A549 (cell line): ENCODE results near the gene PDE7B.

ENCODE experiments used
- BCL3 ChIP-seq: fragments of >200 bp; sonication (Bioruptor Twin); formaldehyde crosslinking; IDR thresholded peaks from 3 replicates; pipeline ENCODE4 v1.6.1; 2016
- CTCF ChIP-seq: fragments of >200 bp; sonication (Bioruptor Twin); formaldehyde crosslinking; IDR thresholded peaks from 3 replicates; pipeline ENCODE4 v1.5.1; 2016
- FOSB ChIP-seq: fragments of 250-450 bp; sonication (Bioruptor Pico); IDR thresholded peaks from 2 replicates; pipeline ENCODE4 v1.5.0; 2020; ENCODE audit warnings: mild to moderate bottlenecking, moderate library complexity
- HES2 ChIP-seq: fragments of >200 bp; sonication (Bioruptor Twin); formaldehyde crosslinking; IDR thresholded peaks from 2 replicates; pipeline ENCODE4 v1.6.1; 2016
- JUNB ChIP-seq: fragments of >200 bp; sonication (Bioruptor Twin); formaldehyde crosslinking; IDR thresholded peaks from 2 replicates; pipeline ENCODE4 v1.6.1; 2016
- MAFK ChIP-seq: fragments of 450-650 bp; IDR thresholded peaks from 2 replicates; pipeline ENCODE4 v1.6.1; 2014; ENCODE audit not compliant: partially characterized antibody
- NFE2L2 ChIP-seq: fragments of 150-350 bp; conservative IDR thresholded peaks from 2 replicates; pipeline ENCODE4 v1.6.1; 2014; ENCODE audit warnings: low read length
- NR3C1 ChIP-seq: fragments of >200 bp; sonication (Bioruptor Twin); formaldehyde crosslinking; IDR thresholded peaks from 3 replicates; pipeline ENCODE4 v1.6.1; 2017
- PBX3 ChIP-seq: IDR thresholded peaks from 2 replicates; pipeline ENCODE4 v1.6.1; 2012
- POLR2A ChIP-seq: IDR thresholded peaks from 2 replicates; pipeline ENCODE4 v1.6.1; 2012; ENCODE audit warnings: mild to moderate bottlenecking, low read length
- REST ChIP-seq: fragments of 200-600 bp; sonication (generic); IDR thresholded peaks from 2 replicates; pipeline ENCODE4 v1.6.1; 2016; ENCODE audit warnings: antibody characterized with exemption, mild to moderate bottlenecking, moderate library complexity
- RFX5 ChIP-seq: fragments of 450-650 bp; IDR thresholded peaks from 2 replicates; pipeline ENCODE4 v1.7.1; 2014; ENCODE audit warnings: antibody characterized with exemption, mild to moderate bottlenecking, moderate library complexity
- USF2 ChIP-seq: fragments of 450-650 bp; IDR thresholded peaks from 2 replicates; pipeline ENCODE4 v1.6.1; 2014; ENCODE audit warnings: antibody characterized with exemption

GRCh38 chr6:136244061-136244616 lies 392.6 kb downstream of the PDE7B start:
- TF ChIP-seq PBX3 (no peak), USF2 (no peak), POLR2A (no peak), JUNB (no peak), FOSB (CRISPR knock-in tag) (no peak), HES2 (no peak), BCL3 (no peak), RFX5 (no peak), CTCF (no peak), NR3C1 (no peak), NFE2L2 (no peak), REST (no peak), MAFK (no peak)
